Measurements from ENCODE around the gene RBPJL.

GRCh38 chr20:45258664-45259063, 48.0 kb upstream of the RBPJL start:
- TF ChIP-seq CTCF (IDR thresholded peaks at IDR 0.05) (no peak), EP300 (IDR thresholded peaks at IDR 0.05) (no peak)

All from stomach (tissue), 4 donors.